ENCODE results near the gene KCNQ1OT1.

KCNQ1OT1 gene

DNA sequence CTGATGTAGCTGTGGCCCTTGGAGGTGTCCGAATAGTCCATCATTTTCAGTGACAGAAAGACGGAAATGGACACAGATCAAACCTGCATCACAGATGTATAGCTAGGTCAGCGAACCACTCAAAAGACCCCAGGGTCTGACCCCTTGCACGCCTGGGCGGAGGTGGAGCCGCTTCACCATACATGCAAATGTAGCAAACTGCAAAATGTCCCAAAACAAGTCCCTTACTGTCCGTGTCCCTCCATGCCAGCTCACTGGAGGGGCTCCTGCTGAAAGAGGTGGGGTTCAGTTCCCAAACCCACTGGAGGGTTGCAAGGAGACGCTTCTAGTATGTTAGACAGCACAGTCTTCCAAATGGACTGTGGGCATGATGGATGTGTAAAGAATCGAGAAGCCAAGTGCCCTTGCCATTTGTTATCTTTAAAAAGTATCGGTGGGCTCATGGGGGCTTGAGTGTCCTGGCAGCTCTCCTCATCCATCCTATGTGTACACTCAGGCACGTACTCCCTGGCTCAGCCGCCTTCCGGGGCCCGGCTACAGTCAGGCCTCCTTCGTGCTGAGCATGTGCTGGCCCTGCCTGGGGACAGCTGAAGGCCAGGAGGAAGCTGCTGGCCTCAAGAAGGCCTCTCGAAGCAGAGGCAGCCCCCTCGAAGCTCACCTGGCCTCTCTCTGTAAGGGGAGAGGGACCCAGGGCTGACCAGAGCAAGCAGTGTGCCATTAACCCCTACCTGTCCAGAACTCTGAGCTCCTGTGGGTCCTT is 20.2 kb upstream of the KCNQ1OT1 start:
- DNase-seq, result no peak

GRCh38 chr11:2718817-2719438 is 19.1 kb upstream of the KCNQ1OT1 start:
- DNase-seq, result no peak

- no peak for DNase-seq
These were observed 17.9 kb upstream of the KCNQ1OT1 start for GRCh38 chr11:2717561-2718325.

DNA sequence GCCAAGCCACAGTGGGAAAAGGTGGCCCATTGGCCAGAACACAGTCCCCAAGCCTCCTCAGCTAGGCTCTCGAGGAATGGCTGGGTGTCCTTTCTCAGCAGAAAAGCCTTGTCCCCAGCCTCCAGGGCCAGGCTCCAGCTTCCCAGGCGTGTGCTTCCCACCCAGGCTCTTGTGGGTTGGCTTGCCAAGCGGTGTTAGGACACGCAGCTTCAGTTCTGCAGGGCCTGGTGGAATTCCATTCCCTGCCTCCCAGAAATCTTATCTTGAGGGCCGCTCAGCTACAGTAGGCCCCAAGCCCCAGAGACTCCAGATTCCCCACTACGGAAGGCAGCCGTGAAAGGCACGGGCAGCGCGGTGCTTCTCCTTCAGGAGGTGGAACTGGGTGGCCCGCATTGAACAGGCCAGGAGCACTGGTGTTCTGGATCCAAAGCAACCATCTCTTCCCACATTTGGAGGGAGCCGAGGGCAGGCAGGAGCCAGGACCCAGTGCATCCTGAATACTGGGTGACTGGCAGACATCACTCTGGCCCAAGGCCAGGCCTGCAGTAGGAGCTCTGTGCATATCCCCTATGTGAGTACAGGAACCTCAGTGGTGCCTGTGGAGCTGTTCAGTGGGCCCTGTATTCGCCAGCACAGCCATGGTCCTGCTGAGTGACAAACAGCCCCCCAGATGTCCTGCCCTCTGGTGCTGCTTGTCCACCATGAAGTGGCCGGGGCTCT is 16.7 kb upstream of the KCNQ1OT1 start:
- DNase-seq, result no peak

DNA sequence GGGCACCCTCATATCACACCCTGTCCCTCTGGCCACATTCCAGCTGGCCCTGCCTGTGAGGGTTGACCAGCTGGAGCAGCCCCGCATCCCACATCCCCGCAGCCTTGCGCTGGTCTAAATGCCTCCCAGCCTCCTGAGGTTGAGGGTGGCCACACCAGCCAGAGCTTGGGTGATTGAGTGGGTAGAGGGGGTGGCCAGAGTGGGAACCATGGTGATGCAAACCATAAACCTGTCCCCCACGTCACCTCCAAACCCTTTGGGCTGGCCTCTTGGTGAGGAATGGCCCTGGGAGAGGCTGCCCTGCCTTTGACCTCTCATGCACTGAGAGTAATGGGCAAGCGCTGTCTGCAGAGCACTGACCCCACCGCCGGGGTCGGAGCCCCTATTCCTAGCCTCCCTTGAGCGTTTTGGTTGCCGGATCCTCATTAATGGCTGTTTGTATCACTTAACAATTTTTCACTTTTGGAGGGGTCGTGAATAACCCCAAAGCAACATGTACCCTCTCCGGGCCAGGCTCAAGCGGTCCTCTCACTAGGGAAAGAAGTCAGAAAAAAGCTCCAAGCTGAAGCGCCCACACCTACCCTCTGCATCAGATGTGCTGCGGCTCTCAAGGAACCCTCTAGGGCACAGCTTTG is 16.0 kb upstream of the KCNQ1OT1 start:
- DNase-seq, result no peak

- no peak for DNase-seq
These were observed 15.1 kb upstream of the KCNQ1OT1 start for GRCh38 chr11:2714871-2715270.

DNA sequence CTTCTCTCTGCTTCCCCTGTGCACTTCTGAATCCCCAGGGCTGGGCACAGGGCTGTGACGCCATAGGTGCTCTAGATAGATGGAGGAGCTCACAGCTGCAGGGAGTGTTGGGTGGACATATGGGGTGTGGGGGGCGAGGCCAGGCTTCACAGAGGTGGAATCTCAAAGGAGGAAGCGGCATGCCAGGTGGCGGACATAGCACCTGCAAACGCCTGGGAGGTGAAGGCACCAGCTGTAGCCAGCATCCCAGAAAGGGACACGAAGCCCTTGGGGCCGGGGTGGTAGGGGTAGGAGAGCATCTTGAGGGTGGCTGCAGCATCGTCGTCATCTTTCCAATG is 14.6 kb upstream of the KCNQ1OT1 start:
- no peak for DNase-seq

DNA sequence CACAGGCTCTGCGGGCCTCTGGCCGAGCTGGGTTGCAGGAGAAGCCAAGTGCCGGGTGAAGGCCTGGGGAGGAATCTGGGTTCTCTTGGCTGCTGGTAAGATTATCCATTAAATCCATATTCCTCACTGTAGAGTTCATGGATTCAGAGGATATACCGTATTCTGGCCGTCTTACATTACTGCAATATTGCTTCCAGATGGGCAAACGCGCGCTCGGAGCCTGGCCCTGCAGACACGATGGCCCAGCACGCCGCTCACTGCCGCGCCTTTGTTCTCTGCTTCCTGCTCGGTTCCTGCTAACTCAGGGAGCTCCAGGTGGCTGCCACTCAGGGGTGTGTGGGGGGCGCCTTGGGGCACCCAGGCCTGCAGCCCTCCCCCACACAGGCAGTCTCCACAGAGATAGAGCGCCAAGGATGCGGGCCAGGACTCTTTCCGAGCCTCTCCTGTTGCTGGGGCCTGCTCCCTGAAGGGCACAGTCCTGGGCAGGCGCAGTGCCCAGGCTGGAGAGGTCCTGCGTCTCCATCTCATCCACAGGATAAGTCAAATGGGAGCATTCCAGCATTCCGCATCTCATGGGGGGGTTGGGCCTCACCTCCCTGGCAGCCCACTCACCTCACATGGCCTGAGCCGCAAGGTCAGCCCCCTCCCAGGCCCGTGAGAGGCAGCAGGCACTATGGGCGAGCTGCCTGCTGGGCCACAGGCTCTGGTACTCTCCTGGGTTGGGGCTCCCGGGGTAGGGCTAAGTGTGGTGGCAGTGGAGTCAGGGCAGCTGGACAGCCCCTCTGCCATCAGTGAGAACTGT is 14.1 kb upstream of the KCNQ1OT1 start:
- no peak for DNase-seq

DNA sequence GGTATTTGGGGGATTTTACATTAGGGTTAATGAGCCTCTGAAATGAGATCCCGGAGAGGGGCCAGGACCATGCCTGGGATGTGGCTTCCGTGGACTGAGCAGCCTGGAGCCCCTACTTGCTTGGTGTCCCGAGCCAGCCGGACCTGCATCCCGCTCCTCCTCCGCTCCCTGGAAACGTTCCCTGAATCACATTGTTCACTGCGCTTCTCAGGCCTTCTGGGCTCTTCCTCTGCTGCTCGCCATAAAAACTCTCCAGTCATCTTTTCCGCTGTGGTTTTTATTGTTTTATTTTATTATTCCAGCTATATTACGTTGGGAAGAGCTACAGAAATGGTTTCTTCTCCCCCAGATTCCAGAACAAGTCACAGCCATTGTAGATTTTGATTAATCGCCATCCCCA is 13.3 kb upstream of the KCNQ1OT1 start:
- DNase-seq, result no peak

GRCh38 chr11:2711161-2711560 is 11.4 kb upstream of the KCNQ1OT1 start:
- DNase-seq, result no peak

- no peak for DNase-seq
These were observed 9.6 kb upstream of the KCNQ1OT1 start for GRCh38 chr11:2709429-2709828.

DNA sequence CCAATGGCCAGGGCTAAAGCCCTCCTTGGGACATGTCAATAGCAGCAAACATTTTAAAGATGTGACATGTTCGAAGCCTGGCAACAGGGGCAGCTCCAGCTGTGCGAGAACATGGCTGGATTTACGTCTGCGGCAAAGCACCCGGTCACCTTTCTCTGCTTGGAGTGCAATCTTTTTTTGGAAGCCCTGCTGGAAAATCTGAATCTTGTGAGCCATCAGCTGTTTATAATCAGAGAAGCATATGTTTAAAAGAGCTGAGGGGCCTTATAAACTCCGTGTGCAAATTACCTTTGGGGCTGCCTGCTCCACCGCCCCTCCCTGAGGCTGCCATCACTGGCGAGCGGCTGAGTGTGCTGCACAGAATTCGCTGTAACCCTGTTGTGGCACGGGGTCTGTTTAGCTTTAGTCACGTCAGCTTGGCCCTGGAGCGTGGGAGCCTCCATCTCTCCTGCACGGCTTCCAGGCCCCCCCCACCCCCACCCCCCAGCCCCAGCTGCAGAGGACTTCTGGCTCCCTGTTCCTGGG is 9.0 kb upstream of the KCNQ1OT1 start:
- no peak for DNase-seq

DNA sequence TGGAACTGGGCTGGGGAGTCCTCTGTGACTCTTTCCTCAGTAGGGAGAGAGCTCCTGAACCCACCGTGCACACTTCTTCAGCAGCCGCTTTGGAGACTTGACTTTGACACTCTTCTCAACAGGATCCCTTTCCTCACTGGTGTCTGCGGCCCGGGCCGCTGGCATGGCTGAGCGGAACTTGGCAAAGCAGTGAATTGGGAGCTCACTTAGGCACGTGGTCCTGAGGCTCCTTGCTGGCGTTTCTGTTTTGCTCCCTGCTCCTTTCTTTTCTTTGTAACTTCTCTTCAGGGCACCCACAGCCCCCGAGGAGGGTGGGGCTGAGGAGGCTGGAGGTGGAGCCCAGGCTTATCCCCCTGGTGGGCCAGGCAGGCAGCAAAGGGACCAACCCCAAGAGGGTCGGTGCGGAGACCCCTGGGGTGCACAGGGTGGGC is 8.4 kb upstream of the KCNQ1OT1 start:
- DNase-seq, result no peak

DNA sequence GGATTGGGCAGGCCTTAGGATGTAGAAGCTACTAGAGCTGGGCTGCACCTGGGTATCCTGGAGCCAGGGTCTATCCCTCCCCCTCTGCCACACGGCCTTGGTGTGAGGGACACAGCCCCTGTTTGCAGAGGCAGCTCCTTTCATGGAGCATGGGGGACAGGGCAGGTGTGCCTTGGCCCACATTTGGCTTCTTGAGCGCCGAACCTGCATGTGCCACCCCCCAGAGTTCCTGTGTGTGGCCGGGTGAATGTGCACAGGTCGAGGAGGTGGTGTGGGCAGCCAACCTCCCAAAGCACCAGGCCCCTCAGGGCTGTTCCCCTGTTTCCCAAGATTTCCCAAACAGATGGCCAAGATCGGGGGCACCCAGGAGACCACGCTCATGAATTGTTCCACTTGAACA is 7.9 kb upstream of the KCNQ1OT1 start:
- no peak for DNase-seq

DNA sequence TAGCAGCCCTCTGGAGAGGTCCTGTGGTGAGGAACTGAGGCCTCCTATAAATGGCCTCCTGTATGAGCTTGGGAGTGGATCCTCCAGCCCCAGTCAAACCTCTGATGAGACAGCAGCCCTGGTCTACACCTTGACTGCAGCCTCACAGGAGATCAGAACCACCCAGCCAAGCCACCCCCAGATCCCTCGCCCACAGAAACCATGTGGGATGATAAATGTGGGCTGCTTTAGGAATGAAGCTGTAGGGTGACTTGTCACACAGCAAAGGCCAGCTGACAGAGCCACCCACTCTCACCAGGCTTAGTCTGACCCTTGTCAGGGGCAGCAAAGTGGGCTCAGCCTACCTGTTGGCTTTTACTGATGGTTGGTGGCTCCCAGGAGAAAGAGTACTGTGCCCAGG is 6.5 kb upstream of the KCNQ1OT1 start:
- DNase-seq, result no peak

DNA sequence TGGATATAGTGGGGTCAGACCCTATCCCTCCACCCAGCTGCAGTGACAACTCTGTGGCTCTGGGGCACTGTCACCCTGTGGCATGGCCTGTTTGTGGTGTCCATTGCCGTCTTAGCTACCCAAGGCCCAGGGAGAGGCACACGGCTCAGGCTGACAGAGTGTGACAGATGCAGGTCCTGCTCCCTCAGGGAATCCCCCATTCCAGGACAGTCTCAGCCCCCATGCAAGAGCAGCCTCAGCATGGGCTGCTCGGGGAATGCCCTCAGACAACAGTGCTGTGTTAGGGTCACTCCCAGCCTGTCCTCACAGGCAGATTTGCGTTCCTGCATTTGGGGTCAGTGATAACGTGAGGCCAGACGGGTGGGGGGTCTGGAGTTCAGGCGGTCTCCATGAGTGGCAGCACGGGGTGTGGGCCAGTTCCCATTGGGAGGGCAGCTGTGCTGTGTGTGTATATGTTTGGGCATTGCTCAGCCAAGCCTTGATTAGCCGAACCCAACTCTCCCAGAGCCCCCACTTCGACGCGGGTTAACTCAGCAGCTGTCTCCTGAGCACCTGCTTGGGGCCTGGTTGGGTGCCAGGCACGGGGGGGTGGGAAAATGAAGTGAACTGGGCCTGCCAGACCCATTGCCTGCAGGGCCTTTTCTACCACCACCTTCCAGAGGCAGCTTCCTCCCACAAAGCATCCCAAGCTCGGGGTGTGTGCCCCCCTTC is 5.3 kb upstream of the KCNQ1OT1 start:
- no peak for DNase-seq

DNA sequence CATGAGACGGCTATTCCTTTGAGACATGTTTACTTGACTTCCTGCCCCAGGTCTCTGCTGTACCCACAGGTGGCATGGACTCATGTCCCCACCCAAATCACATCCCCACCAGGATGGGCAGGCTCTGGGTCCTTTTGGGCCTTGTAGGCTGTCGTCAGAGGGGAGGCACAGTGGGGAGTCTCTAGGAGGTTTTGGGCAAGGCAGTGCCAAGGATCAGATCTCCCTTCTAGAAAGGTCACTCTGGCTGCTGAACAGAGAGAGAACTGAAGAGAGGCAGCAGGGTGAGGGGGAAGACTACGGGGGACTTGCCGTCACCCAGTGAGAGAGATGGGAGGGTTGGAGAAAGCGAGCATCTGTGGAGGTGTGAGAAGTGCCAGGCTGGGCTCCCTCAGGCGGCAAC is 4.6 kb upstream of the KCNQ1OT1 start:
- no peak for DNase-seq

DNA sequence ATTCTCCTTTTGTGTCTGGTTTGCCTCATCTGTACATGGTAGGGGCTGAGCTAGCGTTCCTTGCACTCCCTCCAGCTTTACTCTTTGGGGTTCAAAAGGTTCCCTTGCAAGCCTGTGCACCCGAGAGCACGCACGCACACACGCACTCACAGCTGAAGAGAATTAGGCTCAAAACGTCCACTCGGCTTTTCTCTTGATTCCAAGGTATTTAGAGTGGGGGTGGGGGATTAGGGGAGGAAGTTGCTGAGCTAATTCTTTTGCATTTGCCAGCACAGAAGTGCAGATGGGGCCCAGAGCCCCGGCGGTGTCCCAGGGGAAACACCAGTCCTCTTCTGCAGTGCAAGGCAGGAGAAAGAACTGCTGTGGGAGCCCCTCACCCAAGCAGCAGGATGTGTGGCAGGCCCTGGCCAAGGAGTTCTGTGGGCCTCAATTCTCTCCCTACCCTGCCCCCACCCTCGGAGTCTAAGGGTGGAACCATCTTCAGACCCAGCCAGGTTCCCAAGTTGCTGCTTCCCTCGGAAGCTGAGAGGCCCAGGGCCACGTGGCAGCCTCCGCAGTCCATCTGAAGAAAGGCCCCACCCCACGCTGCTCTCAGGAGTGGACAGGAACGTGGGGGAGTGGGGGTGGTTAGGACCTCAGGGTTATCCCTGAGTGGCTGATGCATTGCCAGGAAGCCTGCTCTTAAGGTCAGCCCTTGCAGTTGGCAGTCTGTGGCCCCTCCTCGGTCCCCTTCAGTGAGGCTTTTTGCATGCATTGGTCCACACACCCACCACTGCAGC is 3.8 kb upstream of the KCNQ1OT1 start:
- DNase-seq, result no peak

- no peak for DNase-seq
These were observed 3.1 kb upstream of the KCNQ1OT1 start for GRCh38 chr11:2702771-2703362.

- no peak for DNase-seq
These were observed 2.2 kb upstream of the KCNQ1OT1 start for GRCh38 chr11:2701898-2702434.
